Middle frontal gyrus (tissue), 1 donor: ENCODE measurements around the gene ADIG.

Source experiments
- DNase-seq: peaks from one replicate; pipeline ENCODE4 v3.0.0-alpha.2; 2015; ENCODE audit warnings: low spot score; ENCODE audit errors: extremely low spot score

The ADIG gene

DNA sequence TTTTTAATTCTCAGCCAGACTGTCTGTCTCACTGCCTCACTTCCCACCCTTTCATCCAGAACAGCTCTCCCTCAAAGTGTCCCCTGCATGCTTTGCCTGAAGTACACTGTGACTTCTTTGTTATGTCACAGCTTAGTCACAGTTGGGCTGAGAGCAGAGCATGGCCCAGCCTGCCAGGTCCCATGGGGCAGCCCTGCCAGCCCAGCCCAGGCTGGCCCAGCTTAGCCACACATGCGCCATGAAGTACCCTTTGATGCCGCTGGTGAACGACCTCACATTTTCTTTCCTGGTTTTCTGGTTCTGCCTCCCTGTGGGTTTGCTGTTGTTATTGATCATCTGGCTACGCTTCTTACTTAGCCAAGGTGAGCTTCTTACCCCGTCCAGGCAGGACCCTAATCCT lies at the start of gene ADIG:
TSS of gene ADIG (plus strand) at position 185 of the 400 bp plus-strand sequence. CDS start at position 239, 54 bp downstream.
- peak; percentile 12 for DNase-seq

GRCh38 chr20:38534756-38535155 lies 46.2 kb upstream of the ADIG start:
- DNase-seq, result no peak

DNA sequence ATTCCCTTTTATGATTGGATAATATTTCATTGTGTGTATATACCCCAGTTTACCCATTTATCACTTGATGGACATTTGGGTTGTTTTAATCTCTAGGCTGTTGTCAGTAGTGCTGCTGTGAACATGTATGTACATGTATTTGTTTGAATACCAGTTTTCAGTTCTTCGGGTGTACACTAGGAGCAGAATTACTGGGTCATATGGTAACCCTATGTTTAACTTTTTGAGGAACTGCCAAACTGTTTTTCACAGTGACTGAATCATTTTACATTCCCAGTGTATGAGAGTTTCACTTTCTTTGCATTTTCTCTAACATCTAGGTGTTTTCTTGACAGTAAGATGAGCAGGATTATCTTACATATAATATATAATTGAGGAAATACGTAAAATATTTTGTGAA lies 44.7 kb upstream of the ADIG start:
- no peak for DNase-seq

DNA sequence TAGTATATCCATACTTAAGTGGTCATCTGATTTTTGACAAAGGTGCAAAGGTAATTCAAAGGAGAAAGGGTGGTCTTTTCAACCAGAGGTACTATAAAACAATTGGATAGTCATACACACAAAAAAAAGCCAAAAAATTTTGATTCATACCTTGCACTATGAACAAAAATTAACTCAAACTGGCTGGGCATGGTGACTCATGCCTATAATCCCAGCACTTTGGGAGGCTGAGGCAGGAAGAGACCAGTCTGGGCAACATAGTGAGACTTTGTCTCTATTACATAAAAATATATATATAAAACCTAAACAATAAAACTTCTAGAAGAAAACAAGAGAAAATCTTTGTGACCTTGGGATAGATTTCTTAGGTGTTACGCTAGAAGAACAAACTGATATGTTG lies 43.8 kb upstream of the ADIG start:
- DNase-seq, result no peak

GRCh38 chr20:38538789-38539188 lies 42.2 kb upstream of the ADIG start:
- no peak for DNase-seq

DNA sequence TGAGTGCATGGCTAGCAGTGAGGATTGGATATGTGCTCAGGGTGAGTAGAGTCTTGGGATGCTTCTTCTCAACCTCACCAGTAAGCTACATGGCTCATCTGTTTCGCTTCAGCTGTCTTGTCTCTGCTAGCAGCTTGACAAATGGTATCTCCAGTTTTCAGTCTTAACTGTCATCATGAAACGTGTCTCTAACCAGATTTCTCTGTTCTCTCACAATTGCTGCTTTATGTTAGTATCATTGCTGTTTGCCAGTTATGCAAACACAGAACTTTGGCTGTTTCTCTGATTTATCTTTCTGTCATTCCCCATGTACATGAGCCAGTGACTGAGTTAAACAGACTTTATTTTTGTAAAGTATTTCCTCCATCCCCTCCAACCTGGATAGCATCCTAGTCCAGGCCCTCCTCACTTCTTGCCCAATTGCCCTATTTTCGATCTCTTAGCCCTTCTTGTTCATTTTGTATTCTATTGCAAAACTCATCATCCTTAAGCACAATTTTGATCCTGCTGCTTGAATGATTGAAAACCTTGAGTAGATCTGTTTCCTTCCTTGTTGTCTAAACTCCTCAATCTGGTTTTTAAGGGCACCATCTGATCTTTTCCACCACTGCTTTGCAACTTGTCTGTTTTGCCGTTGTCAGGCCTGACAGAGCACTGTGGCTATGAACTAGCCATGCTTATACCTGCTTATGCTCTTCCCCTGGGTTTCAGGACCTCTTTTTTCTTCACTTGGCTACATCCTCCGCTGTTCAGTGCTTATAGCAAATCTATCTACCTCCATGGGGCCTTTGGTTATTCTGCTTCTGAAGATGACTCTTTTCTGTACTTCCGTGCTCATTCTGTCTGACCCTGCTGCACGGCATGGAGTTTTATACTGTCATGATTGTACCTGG lies 37.7 kb upstream of the ADIG start:
- DNase-seq, result no peak

GRCh38 chr20:38545771-38546170 lies 35.2 kb upstream of the ADIG start:
- DNase-seq, result no peak

- DNase-seq, result no peak
These were observed 33.5 kb upstream of the ADIG start for GRCh38 chr20:38547288-38548085.

DNA sequence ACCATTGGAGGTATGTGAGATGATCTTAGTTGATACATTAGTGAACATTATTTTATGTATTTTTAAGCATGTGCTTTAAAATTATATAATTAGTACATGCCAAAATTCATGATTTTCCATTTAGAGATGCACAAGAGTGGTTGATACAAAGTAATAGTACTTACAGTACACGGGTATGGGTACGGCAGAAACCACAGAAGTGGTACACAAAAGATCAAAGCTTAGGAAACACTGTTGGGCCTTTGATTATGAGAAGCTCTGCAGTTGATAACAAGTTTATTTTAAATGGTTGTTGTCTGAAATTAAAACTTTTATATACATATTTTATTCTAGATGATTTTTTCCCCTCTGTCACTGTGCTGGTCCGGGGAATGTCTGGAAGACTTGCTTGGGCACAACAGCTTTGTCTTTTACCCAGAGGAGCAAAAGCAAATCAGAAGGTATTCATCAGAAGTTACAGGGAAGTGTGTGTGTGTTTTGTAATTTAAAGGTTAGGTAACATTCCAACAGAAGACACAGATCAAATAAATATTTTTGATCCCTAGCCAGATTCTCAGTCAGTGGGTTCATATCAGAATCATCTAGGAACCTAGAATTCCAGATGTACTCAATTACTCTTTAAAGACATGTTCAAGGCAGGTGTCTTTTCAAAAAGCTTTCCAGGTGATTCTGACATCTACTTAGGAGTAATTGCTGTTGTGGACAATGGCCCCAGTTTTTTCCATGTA lies 32.5 kb upstream of the ADIG start:
- DNase-seq, result no peak

- no peak for DNase-seq
These were observed 30.7 kb upstream of the ADIG start for GRCh38 chr20:38550274-38550673.

- no peak for DNase-seq
These were observed 29.9 kb upstream of the ADIG start for GRCh38 chr20:38551056-38551626.

DNA sequence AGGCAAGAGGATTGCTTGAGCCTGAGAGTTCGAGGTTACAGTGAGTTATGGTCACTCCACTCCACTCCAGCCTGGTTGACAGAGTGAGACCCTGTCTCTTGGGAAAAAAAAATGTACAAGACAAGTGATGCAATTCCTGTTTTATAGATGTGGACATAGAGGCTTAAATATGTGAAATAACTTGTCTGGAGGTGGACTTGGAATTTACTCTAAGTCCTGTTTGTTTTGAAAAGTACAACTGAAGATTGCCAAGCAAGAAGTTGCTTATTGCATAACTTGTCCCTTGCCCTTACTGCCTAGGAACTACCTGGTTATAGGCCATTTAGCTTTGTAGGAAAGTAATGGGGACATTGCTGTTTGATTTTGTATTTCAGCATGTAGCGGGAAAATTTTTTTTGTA lies 26.0 kb upstream of the ADIG start:
- no peak for DNase-seq

DNA sequence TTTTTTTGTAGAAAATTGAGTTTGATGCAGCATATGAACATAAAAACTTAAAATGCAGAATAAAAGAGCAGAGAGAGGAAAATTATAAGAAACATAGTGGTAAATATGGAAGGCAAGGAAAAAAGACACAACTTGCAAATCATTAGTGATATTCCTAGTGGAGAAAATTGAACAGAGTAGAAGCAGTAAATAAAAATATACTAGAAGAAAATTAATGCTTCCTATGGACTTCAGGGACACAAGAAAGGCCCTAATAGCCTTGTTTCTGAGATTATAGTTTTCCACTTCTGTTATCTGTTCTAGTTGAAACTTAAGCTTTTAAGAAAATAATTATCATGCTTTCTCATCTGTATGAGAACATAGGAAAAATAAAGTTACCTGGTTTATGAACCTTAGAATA lies 25.6 kb upstream of the ADIG start:
- DNase-seq, result no peak

- DNase-seq, result no peak
These were observed 23.8 kb upstream of the ADIG start for GRCh38 chr20:38557174-38557573.

DNA sequence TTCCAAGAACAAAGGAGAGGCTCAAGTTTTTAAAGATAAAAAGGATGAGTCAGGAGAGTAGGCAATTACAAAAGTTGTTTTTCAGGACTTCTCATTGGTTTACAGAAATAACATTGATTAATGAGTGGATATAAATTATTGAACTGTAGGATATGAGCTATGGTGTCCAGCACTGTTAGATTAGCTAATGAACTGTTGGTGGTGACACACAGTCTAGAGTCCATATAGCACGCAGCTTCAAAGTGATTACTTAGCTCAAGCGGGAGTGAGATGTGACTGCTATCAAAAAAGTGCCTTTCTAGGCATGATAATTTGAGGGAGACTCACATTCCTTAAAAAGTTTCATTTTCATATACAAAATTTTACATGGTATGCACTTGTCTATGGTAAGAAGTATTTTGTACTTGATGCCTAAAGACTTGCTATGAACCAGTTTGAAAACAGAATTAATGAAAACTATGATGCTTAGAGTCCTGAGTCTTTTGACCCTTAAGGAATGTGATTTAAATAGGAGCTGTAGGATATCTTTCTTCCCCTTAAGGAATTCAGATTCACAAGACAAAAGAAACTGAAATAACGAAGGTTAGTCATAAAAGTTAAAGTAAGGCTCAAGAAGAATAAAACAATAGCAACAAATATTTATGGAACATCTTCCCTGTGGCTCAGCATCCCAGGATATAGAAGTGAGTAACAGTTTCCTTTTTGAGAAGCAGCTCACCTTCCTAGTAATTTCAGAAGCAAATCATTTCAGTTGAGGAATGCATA lies 22.2 kb upstream of the ADIG start:
- DNase-seq, result no peak

DNA sequence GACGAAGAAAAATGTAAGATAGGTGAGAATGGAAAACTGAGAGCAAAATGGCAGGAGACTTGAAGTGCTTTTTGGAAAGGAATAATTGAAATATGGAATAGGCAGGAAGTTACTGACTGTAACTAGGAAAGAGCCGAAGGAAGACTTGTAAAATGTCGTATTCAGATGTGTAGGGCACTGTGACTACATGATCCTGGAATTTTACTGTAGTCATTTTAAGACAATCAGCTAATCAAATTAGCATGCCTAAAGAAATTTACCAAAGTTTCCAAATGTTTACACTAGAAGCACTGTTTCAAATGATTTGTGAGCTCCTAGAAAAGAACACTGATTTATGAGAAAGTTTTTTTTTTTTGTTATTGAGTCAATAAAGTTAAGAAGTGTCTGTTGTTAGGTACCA lies 21.2 kb upstream of the ADIG start:
- DNase-seq, result no peak

GRCh38 chr20:38563802-38564431 lies 17.1 kb upstream of the ADIG start:
- no peak for DNase-seq

DNA sequence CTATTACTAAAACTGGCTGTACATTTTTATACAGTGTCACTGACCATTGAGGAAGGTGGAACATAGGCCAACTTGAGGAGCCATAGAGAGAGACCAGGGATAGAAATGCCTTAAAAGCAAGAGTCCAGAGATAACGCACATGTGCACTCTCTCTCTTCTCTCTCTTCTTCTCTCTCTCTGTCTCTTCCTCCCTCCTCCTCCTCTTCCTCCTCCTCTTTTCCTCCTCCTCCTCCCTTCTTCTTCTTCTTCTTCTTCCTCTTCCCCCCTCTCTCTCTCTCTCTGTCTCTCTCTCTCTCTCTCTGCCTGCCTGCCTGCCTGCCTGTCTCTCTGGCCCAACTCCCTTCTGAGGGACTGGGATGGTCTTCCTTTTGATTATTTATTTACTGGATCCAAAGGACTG lies 16.3 kb upstream of the ADIG start:
- DNase-seq, result no peak

DNA sequence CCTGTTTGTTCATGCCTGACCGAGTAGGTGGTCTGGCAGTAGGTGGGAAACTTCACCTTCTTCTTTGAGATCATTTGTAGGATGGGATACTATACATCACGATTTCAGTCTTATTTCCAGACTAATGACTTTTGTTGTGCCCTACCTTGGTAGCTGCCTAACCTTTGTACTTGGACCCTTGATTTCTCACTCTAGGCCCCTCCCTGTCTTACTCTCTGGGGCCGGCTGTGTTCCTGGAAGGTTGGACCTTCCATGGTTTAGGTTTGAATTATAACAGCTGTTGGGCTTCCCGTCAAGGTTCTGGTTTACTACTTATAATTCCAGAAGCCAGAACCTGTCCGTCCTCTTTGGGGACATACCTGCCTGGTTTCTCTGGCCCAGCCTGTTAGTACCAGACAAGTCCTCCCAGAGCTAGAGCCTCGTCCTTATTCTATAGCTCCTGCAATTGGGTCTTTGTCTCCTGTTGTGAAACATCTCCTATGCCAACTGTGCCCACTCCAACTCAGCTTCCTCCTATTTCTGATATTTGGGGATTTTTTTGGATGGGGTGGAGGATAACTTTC lies 14.9 kb upstream of the ADIG start:
- DNase-seq, result no peak
